GM19240 (cell line): ENCODE measurements around the gene YPEL2.
"Not testable (repeated sequence)": the region's sequence is repeated elsewhere in the genome, so short reads cannot be mapped to it uniquely, and the experiment has no call there.

Experiments used
- DNase-seq: peaks from one replicate; pipeline ENCODE4 v3.0.0; 2011; ENCODE audit warnings: low spot score; ENCODE audit not compliant: insufficient read length

The YPEL2 gene

GRCh38 chr17:59404471-59404870 lies 73.0 kb downstream of the YPEL2 start:
- no peak for DNase-seq

GRCh38 chr17:59405944-59406705 lies 74.7 kb downstream of the YPEL2 start:
- DNase-seq, result no peak

GRCh38 chr17:59406808-59407381 lies 75.4 kb downstream of the YPEL2 start:
- DNase-seq, result no peak

- DNase-seq, result no peak
Observed at GRCh38 chr17:59409336-59410048, 78.0 kb downstream of the YPEL2 start.

- no peak for DNase-seq
Observed at GRCh38 chr17:59410049-59410437, 78.6 kb downstream of the YPEL2 start.

GRCh38 chr17:59412431-59412830 lies 81.0 kb downstream of the YPEL2 start:
- not testable (repeated sequence) for DNase-seq

GRCh38 chr17:59413014-59413766 lies 81.7 kb downstream of the YPEL2 start:
- DNase-seq, result no peak

GRCh38 chr17:59415397-59415796 lies 83.9 kb downstream of the YPEL2 start:
- no peak for DNase-seq

GRCh38 chr17:59416184-59416583 lies 84.7 kb downstream of the YPEL2 start:
- no peak for DNase-seq

GRCh38 chr17:59417452-59417851 lies 86.0 kb downstream of the YPEL2 start:
- DNase-seq, result no peak

- DNase-seq, result no peak
Observed at GRCh38 chr17:59418732-59419166, 87.3 kb downstream of the YPEL2 start.

- DNase-seq, result no peak
Observed at GRCh38 chr17:59420901-59421300, 89.4 kb downstream of the YPEL2 start.

- no peak for DNase-seq
Observed at GRCh38 chr17:59421722-59422121, 90.3 kb downstream of the YPEL2 start.

GRCh38 chr17:59423137-59423724 lies 91.8 kb downstream of the YPEL2 start:
- DNase-seq, result no peak

GRCh38 chr17:59423903-59424302 lies 92.4 kb downstream of the YPEL2 start:
- DNase-seq, result no peak

GRCh38 chr17:59424331-59424730 lies 92.9 kb downstream of the YPEL2 start:
- DNase-seq, result no peak

GRCh38 chr17:59425085-59425931 lies 93.9 kb downstream of the YPEL2 start:
- no peak for DNase-seq

GRCh38 chr17:59426031-59426430 lies 94.6 kb downstream of the YPEL2 start:
- DNase-seq, result no peak

GRCh38 chr17:59427425-59427921 lies 96.0 kb downstream of the YPEL2 start:
- no peak for DNase-seq

GRCh38 chr17:59427996-59428395 lies 96.5 kb downstream of the YPEL2 start:
- no peak for DNase-seq
